Trophoblast cell (in vitro differentiated cells and primary cell): ENCODE data around the gene CORO6. TPM values are rescaled to one million over a fixed set of nuclear protein-coding genes. Genes with fewer than 3 reads are reported as not detected.
A peak's percentile ranks its signal among the peaks of the same experiment; 100 is the strongest.

Source experiments
- DNase-seq, 2 donors: peaks; one replicate each; pipeline ENCODE4 v3.0.0-alpha.2; 2016
- H2AFZ ChIP-seq: 2 replicates; pipeline ENCODE4 v1.6.1; 2013; ENCODE audit warnings: low read length, moderate library complexity, mild to moderate bottlenecking; ENCODE audit not compliant: insufficient read depth, poor library complexity
- H2AK5ac ChIP-seq: 2 replicates; pipeline ENCODE4 v1.6.1; 2013; ENCODE audit warnings: mild to moderate bottlenecking, low read length
- H2BK120ac ChIP-seq: 2 replicates; pipeline ENCODE4 v1.6.1; 2013; ENCODE audit warnings: low read length, mild to moderate bottlenecking, moderate library complexity; ENCODE audit not compliant: insufficient read depth, poor library complexity
- H2BK12ac ChIP-seq: 2 replicates; pipeline ENCODE4 v1.6.1; 2013; ENCODE audit warnings: mild to moderate bottlenecking, low read length, moderate library complexity
- H2BK5ac ChIP-seq: 2 replicates; pipeline ENCODE4 v1.6.1; 2013; ENCODE audit warnings: low read length, low read depth, moderate library complexity, mild to moderate bottlenecking; ENCODE audit not compliant: poor library complexity
- H3K14ac ChIP-seq: 2 replicates; pipeline ENCODE4 v1.6.1; 2013; ENCODE audit warnings: mild to moderate bottlenecking, low read length
- H3K18ac ChIP-seq: 2 replicates; pipeline ENCODE4 v1.6.1; 2013; ENCODE audit warnings: mild to moderate bottlenecking, low read length
- H3K23ac ChIP-seq: 2 replicates; pipeline ENCODE4 v1.6.1; 2013; ENCODE audit warnings: low read length
- H3K27ac ChIP-seq: 2 replicates; pipeline ENCODE4 v1.5.1; 2013; ENCODE audit warnings: low read depth, mild to moderate bottlenecking, inconsistent platforms, low read length, moderate library complexity
- H3K27me3 ChIP-seq: 2 replicates; pipeline ENCODE4 v1.6.1; 2013; ENCODE audit warnings: inconsistent platforms, mild to moderate bottlenecking, low read length, moderate library complexity; ENCODE audit not compliant: insufficient read depth
- H3K36me3 ChIP-seq, 2 experiments: 1 replicate in 1 of 2; 2 replicates in 1 of 2; pipeline ENCODE4 v1.6.1; 2013; ENCODE audit warnings: low read length in 2 of 2, mild to moderate bottlenecking in 2 of 2, moderate library complexity in 1 of 2; ENCODE audit not compliant: insufficient read depth in 2 of 2, control insufficient read depth in 1 of 2
- H3K4ac ChIP-seq: 2 replicates; pipeline ENCODE4 v1.6.1; 2013; ENCODE audit warnings: low read depth, mild to moderate bottlenecking, low read length, moderate library complexity
- H3K4me1 ChIP-seq, 2 experiments: 1 replicate in 1 of 2; 2 replicates in 1 of 2; pipeline ENCODE4 v1.6.1; 2013; ENCODE audit warnings: low read length in 2 of 2, mild to moderate bottlenecking in 2 of 2, moderate library complexity in 1 of 2; ENCODE audit not compliant: insufficient read depth in 2 of 2, control insufficient read depth in 1 of 2
- H3K4me2 ChIP-seq: 2 replicates; pipeline ENCODE4 v1.6.1; 2013; ENCODE audit warnings: inconsistent platforms, mild to moderate bottlenecking, low read length, moderate library complexity
- H3K4me3 ChIP-seq: 2 replicates; pipeline ENCODE4 v1.5.1; 2013; ENCODE audit warnings: mild to moderate bottlenecking, low read depth, low read length, inconsistent platforms
- H3K79me1 ChIP-seq: one replicate; pipeline ENCODE4 v1.6.1; 2013; ENCODE audit warnings: low read length
- H3K79me2 ChIP-seq: 2 replicates; pipeline ENCODE4 v1.6.1; 2013; ENCODE audit warnings: low read length, mild to moderate bottlenecking; ENCODE audit not compliant: control insufficient read depth, insufficient read depth, poor library complexity
- H3K9ac ChIP-seq: 2 replicates; pipeline ENCODE4 v1.6.1; 2013; ENCODE audit warnings: mild to moderate bottlenecking, low read length
- H3K9me3 ChIP-seq: 2 replicates; pipeline ENCODE4 v1.6.1; 2013; ENCODE audit warnings: low read depth, mild to moderate bottlenecking, control low read depth, inconsistent platforms, low read length; ENCODE audit not compliant: insufficient read depth
- H4K12ac ChIP-seq: 2 replicates; pipeline ENCODE4 v1.6.1; 2013; ENCODE audit warnings: low read depth, mild to moderate bottlenecking, low read length, moderate library complexity
- H4K8ac ChIP-seq: 2 replicates; pipeline ENCODE4 v1.6.1; 2013; ENCODE audit warnings: low read depth, mild to moderate bottlenecking, low read length, moderate library complexity
- H4K91ac ChIP-seq: one replicate; pipeline ENCODE4 v1.6.1; 2013; ENCODE audit warnings: low read depth, mild to moderate bottlenecking, low read length, moderate library complexity
- WGBS: extraction: QIAGEN DNeasy Blood & Tissue Kit; methylation state at CpG from one replicate; pipeline ENCODE4 v1.1.7; 2013; ENCODE audit warnings: missing lambda C conversion rate; ENCODE audit not compliant: insufficient read length, insufficient coverage; ENCODE audit errors: extremely low coverage; 5-methylcytosine and 5-hydroxymethylcytosine counted together
- polyA plus RNA-seq: library from polyadenylated mRNA; stranded (reverse); fragments of 200-250 nt; gene quantifications from 2 replicates; pipeline ENCODE4 v1.2.3, GENCODE V29; 2013

Gene CORO6
- 10.5 and 11.5 TPM in 2 replicates for polyA plus RNA-seq

- WGBS, result no CpG with 5 or more reads among the region's 77 CpGs
- Histone ChIP-seq H3K27me3 (no peaks in the 10 kb centered on the region), H3K79me1 (peaks cover 16% of the 10 kb centered on the region), H2BK120ac (peak within 1 kb of the TSS; percentile 50), H3K4ac (peak within 1 kb of the TSS; percentile 17), H3K4me1 (peaks cover 33 to 47% of the 10 kb centered on the region in 2 experiments), H3K79me2 (peaks cover 3% of the 10 kb centered on the region), H3K23ac (no peak within 1 kb of the TSS), H3K9me3 (no peaks in the 10 kb centered on the region), H2BK12ac (peak within 1 kb of the TSS; percentile 7), H3K4me2 (peak within 1 kb of the TSS; percentile 74), H3K27ac (peak within 1 kb of the TSS; percentile 15), H2AFZ (peak within 1 kb of the TSS; percentile 82), H3K9ac (peak within 1 kb of the TSS; percentile 6), H3K14ac (peak within 1 kb of the TSS; percentile 71), H4K12ac (peak within 1 kb of the TSS; percentile 19), H3K18ac (peak within 1 kb of the TSS; percentile 72), H4K91ac (peak within 1 kb of the TSS; percentile 29), H2BK5ac (peak within 1 kb of the TSS; percentile 74), H2AK5ac (peak within 1 kb of the TSS; percentile 25), H3K4me3 (peak within 1 kb of the TSS; percentile 74), H4K8ac (peak within 1 kb of the TSS; percentile 57), H3K36me3 (no peaks in the 10 kb centered on the region)
- DNase-seq, result peak; percentile 68 to 86
Measured at GRCh38 chr17:29622337-29623282, at the start of gene CORO6. CORO6 (minus strand) TSS chr17:29622912; CDS start chr17:29621421, 1,491 bp downstream.

GRCh38 chr17:29671661-29672060 is 48.9 kb upstream of the CORO6 start:
- H3K4me3 ChIP-seq, result no peak overlapping the region
- H4K12ac ChIP-seq, result no peak overlapping the region
- no CpG with 5 or more reads among the region's 5 CpGs for WGBS
- no peak overlapping the region for H3K23ac ChIP-seq
- H3K9me3 ChIP-seq, result no peaks in the 10 kb centered on the region
- no peak overlapping the region for H3K18ac ChIP-seq
- no peak for DNase-seq
- no peak overlapping the region for H3K4me2 ChIP-seq
- H4K8ac ChIP-seq, result no peak overlapping the region
- H3K79me1 ChIP-seq, result no peaks in the 10 kb centered on the region
- H3K27me3 ChIP-seq, result no peaks in the 10 kb centered on the region
- no peak overlapping the region for H2BK120ac ChIP-seq
- no peak overlapping the region for H2BK5ac ChIP-seq
- no peak overlapping the region for H3K14ac ChIP-seq
- no peak overlapping the region for H3K4ac ChIP-seq
- H4K91ac ChIP-seq, result no peak overlapping the region
- peaks cover 0 to 2% of the 10 kb centered on the region in 2 experiments for H3K4me1 ChIP-seq
- H3K79me2 ChIP-seq, result no peaks in the 10 kb centered on the region
- no peak overlapping the region for H3K9ac ChIP-seq
- no peak overlapping the region for H2AFZ ChIP-seq
- H2AK5ac ChIP-seq, result no peak overlapping the region
- H3K36me3 ChIP-seq, result peaks cover 10 to 18% of the 10 kb centered on the region in 2 experiments
- H3K27ac ChIP-seq, result no peak overlapping the region
- H2BK12ac ChIP-seq, result no peak overlapping the region

- H4K91ac ChIP-seq, result no peak overlapping the region
Measured at GRCh38 chr17:29669266-29669665, 46.6 kb upstream of the CORO6 start.

DNA sequence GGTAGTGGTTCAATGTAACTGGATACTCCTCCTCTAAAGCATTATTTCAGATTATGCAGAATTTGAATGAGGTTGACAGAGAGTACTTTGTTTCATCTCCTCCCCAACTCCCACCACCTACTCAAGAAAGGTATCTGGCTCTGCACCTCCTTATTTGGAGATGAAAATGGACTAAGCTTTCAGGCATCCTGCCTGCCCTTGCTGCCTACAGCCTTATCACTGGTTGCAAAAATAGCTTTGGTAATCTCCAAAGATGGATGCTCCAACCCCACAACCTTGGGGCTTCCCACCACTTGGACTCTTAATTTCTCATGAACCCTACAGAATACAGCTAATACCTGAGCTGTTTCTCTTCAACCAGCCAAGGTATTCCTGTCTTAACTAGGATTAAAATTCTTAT is 45.3 kb upstream of the CORO6 start:
- peaks cover 18 to 21% of the 10 kb centered on the region in 2 experiments for H3K36me3 ChIP-seq
- H3K27ac ChIP-seq, result no peak overlapping the region
- no peak overlapping the region for H2BK120ac ChIP-seq
- H3K79me1 ChIP-seq, result no peaks in the 10 kb centered on the region
- H3K23ac ChIP-seq, result no peak overlapping the region
- H3K18ac ChIP-seq, result no peak overlapping the region
- H3K14ac ChIP-seq, result no peak overlapping the region
- no peaks in the 10 kb centered on the region for H3K9me3 ChIP-seq
- no peak overlapping the region for H2AFZ ChIP-seq
- H3K4ac ChIP-seq, result no peak overlapping the region
- H4K12ac ChIP-seq, result no peak overlapping the region
- H2BK5ac ChIP-seq, result no peak overlapping the region
- H2BK12ac ChIP-seq, result no peak overlapping the region
- no peak overlapping the region for H4K8ac ChIP-seq
- H3K4me2 ChIP-seq, result no peak overlapping the region
- no peak overlapping the region for H3K4me3 ChIP-seq
- no peak for DNase-seq
- no peaks in the 10 kb centered on the region for H3K79me2 ChIP-seq
- H3K4me1 ChIP-seq, result peaks cover 2 to 3% of the 10 kb centered on the region in 2 experiments
- no peak overlapping the region for H4K91ac ChIP-seq
- no peak overlapping the region for H2AK5ac ChIP-seq
- H3K9ac ChIP-seq, result no peak overlapping the region
- H3K27me3 ChIP-seq, result no peaks in the 10 kb centered on the region

More at GRCh38 chr17:29669266-29669665, 46.6 kb upstream of the CORO6 start:
- no peak for DNase-seq
- H4K8ac ChIP-seq, result no peak overlapping the region
- H3K18ac ChIP-seq, result no peak overlapping the region
- H2BK12ac ChIP-seq, result no peak overlapping the region
- H2AFZ ChIP-seq, result no peak overlapping the region
- H2BK120ac ChIP-seq, result no peak overlapping the region
- peaks cover 18 to 25% of the 10 kb centered on the region in 2 experiments for H3K36me3 ChIP-seq
- H2BK5ac ChIP-seq, result no peak overlapping the region
- H3K23ac ChIP-seq, result no peak overlapping the region
- no peak overlapping the region for H3K4me2 ChIP-seq
- H3K27ac ChIP-seq, result no peak overlapping the region
- H3K9me3 ChIP-seq, result no peaks in the 10 kb centered on the region
- no peaks in the 10 kb centered on the region for H3K79me2 ChIP-seq
- no peak overlapping the region for H4K12ac ChIP-seq
- H2AK5ac ChIP-seq, result no peak overlapping the region
- H3K9ac ChIP-seq, result no peak overlapping the region
- H3K4ac ChIP-seq, result no peak overlapping the region
- no peak overlapping the region for H3K14ac ChIP-seq
- no peak overlapping the region for H3K4me3 ChIP-seq
- no peaks in the 10 kb centered on the region for H3K27me3 ChIP-seq
- no peaks in the 10 kb centered on the region for H3K79me1 ChIP-seq
- H3K4me1 ChIP-seq, result peaks cover 0 to 2% of the 10 kb centered on the region in 2 experiments
